GM21717 (cell line): ENCODE data around the gene NCKAP5.

Source experiments
- ATAC-seq: cut with Tn5 transposase; IDR thresholded peaks from one replicate; pipeline ENCODE4 v1.9.1; 2021; ENCODE audit warnings: mild to moderate bottlenecking, moderate library complexity; ENCODE audit not compliant: unreplicated experiment

NCKAP5 gene

DNA sequence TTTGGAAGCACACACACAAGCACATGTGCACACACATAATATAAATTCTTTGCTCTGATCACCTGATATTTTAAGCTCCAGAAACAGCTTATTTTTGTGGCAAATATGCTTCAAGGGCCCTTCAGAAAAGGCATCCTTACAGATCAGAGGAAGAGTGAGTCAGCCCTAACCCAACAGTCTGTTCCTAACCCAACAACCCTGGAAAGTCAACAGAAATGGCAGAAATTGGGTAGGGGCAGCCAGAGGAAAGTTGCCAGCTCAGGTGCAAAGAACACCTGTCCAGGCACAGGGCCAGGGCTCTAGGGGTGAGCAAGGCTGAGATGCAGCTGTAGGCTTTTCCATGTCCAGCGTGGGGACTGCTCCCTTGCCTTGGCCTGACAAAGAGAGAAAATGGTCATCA is 6.4 kb upstream of the NCKAP5 start:
- ATAC-seq: no peak

DNA sequence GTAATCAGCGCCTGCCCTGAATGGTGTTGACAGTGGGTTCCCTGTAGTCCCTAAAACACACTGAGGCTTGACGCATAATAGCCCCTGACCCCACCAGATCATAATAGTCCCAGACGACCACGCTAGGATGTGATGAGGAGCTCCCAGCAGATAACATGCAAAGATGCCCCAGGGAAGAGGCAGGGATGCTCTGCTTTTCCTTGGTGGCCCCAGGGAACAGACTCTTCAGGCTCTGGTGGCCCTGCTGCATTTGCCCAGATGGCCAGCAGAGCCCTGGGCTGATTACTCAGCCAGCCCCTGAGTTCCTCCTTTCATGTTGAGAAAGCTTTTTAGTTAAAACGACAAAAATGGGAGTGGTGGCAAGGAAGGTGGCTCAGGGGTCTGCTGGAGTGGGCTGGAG is 5.9 kb upstream of the NCKAP5 start:
- no peak for ATAC-seq

DNA sequence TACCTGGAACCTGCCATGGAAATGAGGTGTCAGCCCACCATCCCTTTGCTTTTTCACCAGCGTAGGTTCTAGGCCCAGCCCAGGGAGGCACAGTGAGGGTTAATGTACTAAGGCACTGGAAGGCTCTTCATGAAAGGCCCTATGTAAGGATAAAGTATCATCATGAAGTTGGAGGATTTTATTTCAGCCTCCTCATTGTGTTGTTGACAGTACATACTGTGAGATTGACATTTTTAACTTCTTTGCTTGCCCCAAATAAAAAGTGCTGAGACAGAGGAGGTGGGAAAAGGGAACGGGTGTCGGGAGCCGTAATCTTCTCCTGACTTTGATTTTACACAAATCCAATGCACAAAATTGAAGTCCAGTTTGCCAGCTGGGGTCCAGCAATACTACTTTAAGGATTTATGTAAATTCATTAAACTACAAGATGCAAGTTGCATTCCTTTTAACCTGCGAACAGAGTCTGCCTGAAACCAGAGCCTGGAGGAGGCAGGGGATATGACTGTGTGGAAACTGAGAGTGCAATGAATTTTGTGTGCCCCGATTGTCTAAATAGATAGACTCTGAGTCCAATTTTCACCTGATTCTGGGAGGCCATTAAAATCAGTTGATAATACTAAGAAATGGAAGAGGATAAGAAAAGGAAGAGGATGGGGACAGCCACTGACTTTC is 5.4 kb upstream of the NCKAP5 start:
- ATAC-seq: no peak

DNA sequence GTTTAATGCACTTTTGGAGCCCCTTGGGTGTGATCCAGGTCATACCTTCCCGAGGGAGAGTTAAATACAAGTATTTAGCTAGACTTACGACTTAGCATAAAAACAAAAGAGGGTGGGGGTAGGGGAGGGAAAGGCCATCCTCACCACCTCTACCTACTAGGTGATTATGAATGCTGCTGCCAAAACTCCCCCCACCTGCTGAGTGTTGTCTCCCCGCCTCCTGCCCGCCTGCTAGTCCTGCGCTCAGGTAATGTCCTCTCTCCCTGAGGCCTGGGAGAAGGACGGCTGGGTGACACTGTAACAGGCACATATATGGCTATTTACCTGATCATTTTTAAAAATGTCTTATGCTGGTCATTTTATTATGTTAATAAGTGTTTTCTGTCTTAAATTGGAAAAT is 3.0 kb upstream of the NCKAP5 start:
- no peak for ATAC-seq

DNA sequence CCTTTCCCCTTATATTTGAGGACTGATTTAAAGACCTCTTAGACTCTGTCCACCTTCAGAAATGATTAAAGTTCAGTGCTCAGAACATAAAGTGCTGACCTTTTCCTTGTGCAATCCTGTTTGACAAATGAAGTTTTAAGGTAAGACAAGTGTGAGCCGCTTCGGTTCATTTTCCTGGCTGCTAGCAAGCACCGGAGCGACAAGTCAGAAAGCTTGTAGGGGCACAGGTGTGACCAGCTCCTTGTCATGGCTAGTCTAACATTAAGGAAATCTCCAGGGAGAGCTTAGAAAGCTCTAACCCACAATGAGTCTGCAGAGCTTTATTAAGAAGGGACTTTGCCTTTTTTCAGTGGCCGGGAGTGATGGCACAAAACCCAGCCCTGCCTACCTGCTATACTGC is 2.3 kb upstream of the NCKAP5 start:
- ATAC-seq: no peak

DNA sequence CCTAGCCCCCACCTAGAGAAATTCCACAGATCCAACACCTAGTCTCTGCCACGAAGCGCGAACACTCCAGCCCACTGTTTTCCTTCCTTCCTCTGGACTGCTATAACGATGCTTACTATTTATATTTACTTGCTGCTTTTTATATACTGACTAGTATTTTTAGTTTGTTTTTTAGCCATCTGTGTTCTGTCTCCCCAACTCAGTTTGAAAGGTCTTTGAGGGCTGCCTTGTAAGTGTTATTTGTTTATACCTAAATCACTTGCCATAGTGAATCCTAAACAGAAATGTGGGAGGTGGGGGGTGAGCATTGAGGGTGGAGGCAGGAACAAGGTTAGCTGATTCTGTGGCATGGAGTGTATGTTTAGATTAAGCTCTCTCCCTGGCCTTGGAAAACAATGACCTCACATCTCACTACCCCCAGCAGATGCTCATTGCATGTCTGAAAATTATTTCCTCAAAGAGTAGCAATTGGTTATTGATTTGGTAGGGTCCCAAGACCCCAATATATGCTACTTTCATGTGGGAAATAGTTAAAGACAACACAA is 1.1 kb upstream of the NCKAP5 start:
- ATAC-seq: no peak

DNA sequence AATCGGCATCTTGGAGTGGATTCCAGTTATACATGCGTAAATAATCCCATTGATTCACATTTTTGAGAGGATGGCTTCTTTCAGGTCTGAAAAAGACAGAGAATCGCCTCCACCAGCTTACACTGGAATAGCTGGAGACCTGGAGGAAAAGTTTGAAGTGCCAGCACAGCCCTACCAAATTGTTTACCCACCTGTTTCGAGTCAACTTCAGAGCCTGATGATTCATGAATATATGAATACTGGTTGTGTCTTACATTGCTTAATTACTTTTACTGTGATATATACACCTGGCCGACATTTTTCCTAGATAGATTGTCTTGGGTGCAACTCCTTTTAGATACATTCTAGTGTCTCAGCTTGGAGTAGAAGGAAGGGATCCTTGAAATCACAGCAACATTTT is 335 bp upstream of the NCKAP5 start:
- ATAC-seq: no peak

DNA sequence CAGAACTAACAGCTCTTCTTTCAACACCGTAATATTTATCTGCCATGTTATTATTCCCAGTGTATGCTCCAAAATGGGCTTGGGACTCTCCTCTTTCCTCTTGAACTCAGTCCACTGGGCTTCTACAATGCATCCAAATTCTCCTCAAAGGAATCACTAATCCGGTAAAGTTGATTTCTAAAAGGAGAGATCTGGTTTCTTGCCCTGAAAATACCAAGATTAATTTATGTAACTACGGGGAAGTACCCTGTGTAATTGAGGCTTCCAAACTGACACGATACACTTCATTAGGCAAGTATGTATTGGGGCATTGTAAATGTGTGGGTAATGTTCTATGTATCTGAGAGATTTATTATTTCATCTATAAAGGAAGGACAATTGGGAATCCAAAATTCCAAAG is 5.7 kb downstream of the NCKAP5 start:
- ATAC-seq: no peak

DNA sequence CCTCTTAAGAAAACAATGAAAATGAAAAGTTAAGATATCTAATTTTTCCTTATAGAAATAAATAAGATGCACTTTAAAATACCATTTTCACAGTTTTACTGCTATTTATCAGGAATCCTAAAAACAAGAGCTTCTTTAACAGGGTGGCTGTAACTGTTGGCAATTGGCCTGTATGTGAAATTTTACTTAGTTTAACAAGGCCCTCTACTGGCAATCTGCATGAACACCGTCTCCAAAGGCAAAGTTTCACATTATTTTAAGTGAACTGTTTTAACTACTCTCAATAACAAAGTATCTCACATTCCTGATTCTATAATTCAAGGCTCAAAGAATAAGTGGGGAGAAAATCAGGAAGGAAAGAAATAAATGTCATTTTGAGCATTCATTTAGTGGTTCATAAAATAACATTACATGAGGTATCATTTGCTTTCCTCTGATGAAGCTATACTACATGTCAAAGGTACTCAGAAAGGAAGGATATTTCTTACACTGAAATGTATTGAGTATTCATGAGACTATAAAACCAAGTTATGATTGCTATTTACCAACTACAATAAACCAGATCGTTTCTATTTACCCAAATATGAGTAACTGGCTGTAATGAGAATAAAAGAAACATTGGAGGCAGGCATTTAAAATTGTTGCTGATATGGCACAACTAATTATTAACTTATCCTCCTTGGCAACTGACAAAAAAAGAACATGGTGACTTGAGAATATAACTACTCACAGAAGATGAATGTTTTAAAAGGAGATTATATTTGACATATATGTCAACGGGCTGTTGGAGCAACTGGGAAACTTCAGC is 7.0 kb downstream of the NCKAP5 start:
- no peak for ATAC-seq

DNA sequence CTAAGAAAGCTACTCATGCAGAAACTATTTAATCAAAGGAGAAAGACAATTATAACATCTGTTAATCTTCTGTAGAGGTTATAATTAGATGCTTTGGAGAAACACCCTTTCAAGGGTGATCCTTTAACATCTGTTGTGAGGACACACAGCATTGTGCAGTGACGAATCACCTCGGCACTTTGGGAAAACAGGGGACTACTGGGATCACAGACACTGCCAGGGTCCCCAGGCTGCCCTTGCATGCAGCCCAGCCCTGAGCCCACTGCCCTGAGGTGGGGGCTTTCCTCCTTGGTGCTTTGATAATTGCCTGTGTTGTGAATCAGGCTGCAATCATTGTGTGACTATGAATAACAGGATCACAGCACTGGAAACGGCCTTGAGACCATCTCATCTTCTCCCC is 10.6 kb downstream of the NCKAP5 start:
- no peak for ATAC-seq

DNA sequence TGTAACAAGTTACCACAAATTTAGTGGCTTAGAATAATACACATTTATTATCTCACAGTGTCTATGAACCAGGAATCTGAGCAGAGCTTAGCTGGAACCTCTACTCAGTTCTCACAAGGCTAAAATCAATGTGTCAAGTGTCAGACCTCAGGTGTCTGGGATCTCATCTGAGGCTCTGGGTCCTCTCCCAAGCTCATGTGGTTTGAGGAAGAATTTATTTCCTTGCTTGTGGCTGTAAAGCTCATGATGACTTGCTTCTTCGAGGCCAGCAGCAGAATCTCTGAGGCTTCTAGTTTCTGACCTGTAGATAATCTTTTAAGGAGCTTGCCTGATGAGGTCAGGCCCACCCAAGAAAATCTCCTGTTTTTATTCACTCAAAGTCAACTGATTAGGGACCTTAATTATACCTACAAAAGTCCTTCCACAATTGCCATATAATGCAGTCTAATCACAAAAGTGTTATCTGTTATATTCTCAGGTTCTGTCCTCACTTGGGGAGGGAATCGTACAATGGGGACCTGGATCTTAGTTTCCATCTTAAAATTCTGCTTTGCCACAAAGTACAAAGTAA is 14.3 kb downstream of the NCKAP5 start:
- no peak for ATAC-seq

DNA sequence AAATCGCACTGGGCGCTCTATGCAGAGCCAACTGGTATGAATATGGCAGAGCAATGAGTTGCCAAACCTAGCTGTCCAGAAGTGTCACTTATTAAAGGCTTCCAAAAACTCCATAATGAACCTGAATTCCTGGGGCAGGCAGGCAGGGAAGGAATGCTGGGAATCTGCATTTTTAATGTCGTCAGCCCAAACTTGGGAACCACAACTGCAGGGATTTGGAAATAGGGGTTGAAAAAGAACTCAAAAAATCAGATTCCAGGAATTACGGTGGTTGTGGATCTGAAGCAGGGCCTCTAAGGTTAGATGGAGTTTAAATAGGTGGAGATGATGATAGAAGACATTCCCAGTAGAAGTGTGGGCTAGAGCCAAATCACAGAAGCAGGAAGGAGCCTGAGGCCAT is 15.0 kb downstream of the NCKAP5 start:
- ATAC-seq: no peak

DNA sequence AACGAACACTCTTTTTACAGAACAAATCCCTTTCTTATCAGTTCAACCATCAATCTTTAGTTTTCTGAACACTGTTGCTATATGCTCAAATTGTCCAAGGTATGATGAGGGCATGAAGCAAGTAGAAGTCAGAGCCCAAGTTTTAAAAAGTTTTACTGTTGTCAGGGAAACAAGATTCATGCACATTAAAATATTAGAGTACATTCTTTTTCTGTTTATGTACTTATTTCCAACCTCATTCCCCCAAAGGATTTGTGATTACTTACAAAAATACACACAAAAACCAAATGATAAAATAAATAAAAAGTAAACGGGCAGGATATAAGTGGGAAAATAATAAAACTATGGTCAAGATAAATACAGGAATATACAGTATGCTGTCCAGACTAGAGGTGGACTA is 15.4 kb downstream of the NCKAP5 start:
- no peak for ATAC-seq

DNA sequence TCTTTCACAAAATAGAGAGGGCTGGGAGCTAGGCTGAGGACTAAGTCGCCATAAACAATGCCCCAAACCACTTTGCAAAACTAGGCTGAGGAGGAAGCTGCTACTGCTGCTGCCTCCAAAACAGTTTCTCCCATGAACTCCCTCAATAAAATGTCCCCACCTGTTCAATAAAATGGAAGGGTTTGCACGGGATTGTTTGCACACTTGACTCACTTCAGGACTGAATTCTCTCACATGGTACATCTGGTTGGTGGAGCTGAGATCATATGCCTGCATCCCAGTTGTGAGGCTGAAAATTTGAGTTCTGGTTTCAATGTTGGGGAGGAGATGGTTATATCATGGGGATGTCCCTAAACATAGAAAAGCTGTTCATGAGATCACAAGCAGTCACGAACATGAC is 26.5 kb downstream of the NCKAP5 start:
- no peak for ATAC-seq

DNA sequence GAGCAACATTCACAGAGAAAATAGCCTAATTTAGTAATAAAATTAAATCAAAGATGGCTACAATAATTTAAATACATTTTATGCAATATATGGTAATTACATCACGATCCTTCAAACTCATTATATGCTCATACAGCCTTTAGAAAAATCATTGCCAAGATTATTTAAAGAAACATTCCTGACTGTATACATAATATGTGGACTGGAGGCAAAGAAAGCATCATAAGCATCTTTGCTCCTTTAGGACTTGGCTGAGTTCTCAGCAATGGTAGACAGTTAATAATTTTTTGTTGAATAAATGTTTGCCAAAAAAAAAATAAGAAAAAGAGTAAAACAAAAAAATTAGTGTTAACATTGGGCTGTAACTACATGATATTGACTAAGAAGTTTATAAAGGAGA is 26.9 kb downstream of the NCKAP5 start:
- ATAC-seq: no peak

DNA sequence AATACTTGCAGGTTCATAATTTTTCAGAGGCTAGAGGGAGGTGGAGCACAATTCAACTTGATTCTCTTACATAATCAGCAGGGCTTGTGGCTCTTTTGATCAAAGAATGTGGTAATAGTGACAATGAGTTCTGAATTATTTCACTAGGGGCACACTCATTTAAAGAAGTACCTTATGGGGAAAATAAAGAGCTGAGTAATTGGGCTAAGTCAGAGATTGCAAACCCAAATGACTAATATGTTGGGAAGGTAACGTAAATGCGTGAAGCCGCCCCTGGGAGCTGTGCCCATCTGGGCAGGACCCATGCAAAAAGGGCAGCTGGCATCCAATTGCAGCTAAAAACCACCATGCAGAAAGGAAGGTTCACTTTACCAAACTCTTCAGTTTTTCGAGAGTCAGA is 35.3 kb downstream of the NCKAP5 start:
- ATAC-seq: no peak

DNA sequence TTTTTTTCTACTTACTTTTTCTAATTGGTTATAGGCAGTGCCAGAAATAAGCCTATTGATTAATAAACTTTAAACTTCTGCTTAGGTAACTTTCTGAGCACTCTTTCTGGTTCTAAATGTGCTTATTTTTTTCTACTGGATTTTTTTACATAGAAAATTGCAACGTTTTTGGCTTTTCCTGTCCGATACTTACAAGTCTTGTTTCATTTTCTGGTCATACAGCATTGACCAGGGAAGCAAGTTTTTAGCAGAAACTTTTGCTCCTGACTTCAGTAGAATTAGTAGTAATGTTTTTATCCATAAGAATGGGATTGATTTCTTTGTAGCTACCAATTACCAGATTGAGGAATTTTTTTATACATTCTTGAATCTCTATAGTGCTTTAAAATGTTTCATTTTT is 36.9 kb downstream of the NCKAP5 start:
- no peak for ATAC-seq

DNA sequence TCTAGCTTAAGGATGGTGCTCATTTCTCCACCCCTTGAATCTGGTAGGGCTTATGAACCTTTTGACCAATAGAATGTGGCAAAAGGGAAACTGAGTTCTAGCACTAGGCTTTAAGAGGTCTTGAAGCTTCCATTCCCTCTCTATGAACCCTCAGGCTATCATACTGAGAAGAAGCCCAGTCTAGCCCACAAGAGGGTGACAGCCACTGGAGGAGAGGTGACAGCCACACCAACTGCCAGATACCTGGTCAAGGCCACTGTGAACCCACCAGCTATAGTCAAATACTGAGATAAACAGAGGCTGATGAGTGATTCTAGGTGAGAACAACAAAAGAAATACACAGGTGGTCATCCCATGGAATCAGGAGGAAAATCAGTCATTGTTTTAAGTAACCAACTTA is 37.6 kb downstream of the NCKAP5 start:
- no peak for ATAC-seq

DNA sequence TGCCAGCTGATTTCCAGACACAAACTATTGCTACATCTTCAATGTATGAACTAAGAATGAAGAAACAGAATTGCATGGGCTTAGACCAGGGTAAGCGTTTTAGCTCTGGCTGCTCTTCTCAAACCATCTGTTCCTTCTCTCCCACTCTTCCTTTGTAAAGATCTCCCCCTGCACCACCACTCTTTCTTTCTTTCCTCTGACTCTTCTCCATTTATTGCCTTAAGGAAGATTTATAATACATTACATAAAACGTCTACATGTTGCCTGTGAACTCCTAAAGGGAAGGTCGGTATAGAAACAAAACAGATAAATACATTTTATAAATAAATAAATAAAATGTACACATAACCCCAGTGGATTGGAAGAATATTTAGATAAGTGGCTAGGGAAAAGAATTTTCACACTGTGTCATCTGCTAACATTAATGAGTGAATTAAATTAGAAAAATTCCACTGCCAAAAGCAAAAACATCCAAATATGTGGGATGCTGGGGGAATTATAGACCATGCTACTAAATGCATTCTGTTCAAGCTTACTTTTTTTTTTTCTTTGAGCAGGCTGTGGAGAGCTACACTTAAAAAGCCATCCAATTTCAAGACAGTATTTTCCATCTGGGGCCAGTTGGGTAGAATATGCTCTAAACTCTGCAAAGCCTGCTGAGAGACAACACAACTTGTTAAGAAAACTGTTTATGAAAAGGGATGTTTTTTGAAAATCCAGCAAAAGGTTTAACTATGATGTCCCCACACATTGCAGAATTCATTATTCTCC is 41.5 kb downstream of the NCKAP5 start:
- ATAC-seq: no peak

DNA sequence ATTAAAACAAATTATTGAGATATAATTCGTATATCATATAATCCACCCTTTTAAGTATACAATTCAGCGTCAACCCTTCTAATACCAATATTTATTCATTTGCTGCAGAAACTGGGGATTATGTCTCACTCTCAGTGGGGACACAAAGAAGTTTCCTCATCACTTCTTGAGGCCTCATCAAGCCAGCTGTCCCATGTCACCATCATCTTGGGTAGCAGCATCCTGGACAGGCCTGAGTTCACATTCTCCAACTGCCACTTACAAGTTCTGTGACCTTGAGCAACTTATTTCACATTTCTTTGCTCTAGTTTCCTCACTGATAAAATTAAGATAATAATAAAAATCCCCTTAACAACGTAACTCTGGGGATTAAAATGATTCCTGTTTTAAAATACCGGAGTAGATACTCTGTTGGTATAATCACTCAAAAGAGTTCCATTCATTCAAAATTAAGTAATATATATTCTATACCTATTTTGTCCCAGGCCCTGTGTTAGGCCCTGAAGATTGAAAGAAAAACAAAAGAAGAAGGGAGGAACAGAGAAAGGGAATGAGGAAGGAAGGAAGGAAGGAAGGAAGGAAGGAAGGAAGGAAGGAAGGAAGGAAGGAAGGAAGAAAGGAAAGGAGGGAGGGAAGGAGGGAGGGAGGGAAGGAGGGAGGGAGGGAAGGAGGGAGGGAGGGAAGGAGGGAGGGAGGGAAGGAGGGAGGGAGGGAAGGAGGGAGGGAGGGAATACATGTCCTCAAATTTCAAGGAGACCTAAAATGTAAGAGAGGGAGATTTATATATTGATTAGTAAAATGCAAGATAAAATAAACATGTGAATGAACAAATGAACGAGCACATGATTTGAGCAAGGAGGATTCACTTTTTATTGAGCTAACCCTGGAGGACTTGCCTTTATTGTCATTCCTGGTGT is 42.4 kb downstream of the NCKAP5 start:
- ATAC-seq: no peak
